Neural cell (in vitro differentiated cells): ENCODE results near the gene TRMT1. TPM values are rescaled to one million over a fixed set of nuclear protein-coding genes. Genes with fewer than 3 reads are reported as not detected.

Source experiments
- H2AFZ ChIP-seq: fragments of 200-600, 300-800 bp; sonication (generic), shearing (Covaris generic); 2 replicates; pipeline ENCODE4 v1.6.0; 2014; ENCODE audit warnings: low read depth, mild to moderate bottlenecking, antibody characterized with exemption, low read length, moderate library complexity
- H3F3A ChIP-seq: fragments of 200-600 bp; shearing (Covaris generic); 2 replicates; pipeline ENCODE4 v1.6.1; 2016; ENCODE audit warnings: mild to moderate bottlenecking, moderate library complexity, mixed read lengths, antibody characterized with exemption, low read length; ENCODE audit not compliant: insufficient read depth, poor library complexity, severe bottlenecking
- H3K27ac ChIP-seq: fragments of 200-600, 300-800 bp; sonication (generic), shearing (Covaris generic); 2 replicates; pipeline ENCODE4 v1.5.1; 2014; ENCODE audit warnings: mild to moderate bottlenecking, low read length, moderate library complexity
- H3K27me3 ChIP-seq: fragments of 300-800, 200-600 bp; sonication (generic), shearing (Covaris generic); 2 replicates; pipeline ENCODE4 v1.6.0; 2014; ENCODE audit warnings: mild to moderate bottlenecking, low read depth, low read length, moderate library complexity; ENCODE audit not compliant: insufficient read depth
- H3K36me3 ChIP-seq: fragments of 300-800, 200-600 bp; sonication (generic), shearing (Covaris generic); 2 replicates; pipeline ENCODE4 v1.5.1; 2014; ENCODE audit warnings: mild to moderate bottlenecking, antibody characterized with exemption, low read length, moderate library complexity; ENCODE audit not compliant: insufficient read depth
- H3K4me2 ChIP-seq: fragments of 300-800, 200-600 bp; sonication (generic), shearing (Covaris generic); 2 replicates; pipeline ENCODE4 v1.6.0; 2014; ENCODE audit warnings: mild to moderate bottlenecking, low read length
- H3K4me3 ChIP-seq: fragments of 300-800, 200-600 bp; sonication (generic), shearing (Covaris generic); 2 replicates; pipeline ENCODE4 v1.5.1; 2014; ENCODE audit warnings: mild to moderate bottlenecking, low read length, moderate library complexity
- H3K79me2 ChIP-seq: fragments of 200-600 bp; shearing (Covaris generic); replicated peaks from 2 replicates; pipeline ENCODE4 v1.6.0; 2014; ENCODE audit warnings: mild to moderate bottlenecking, low read length, moderate library complexity; ENCODE audit not compliant: insufficient read depth
- H3K9ac ChIP-seq: fragments of 300-800, 200-600 bp; sonication (generic), shearing (Covaris generic); 2 replicates; pipeline ENCODE4 v1.6.1; 2016; ENCODE audit warnings: mild to moderate bottlenecking, low read length, mixed read lengths
- H3K9me2 ChIP-seq: fragments of 200-600 bp; shearing (Covaris generic); 2 replicates; pipeline ENCODE4 v1.6.1; 2016; ENCODE audit warnings: mild to moderate bottlenecking, low read length, mixed read lengths; ENCODE audit not compliant: insufficient read depth
- H3K9me3 ChIP-seq: fragments of 200-600, 300-800 bp; sonication (generic), shearing (Covaris generic); 2 replicates; pipeline ENCODE4 v1.6.1; 2016; ENCODE audit warnings: mild to moderate bottlenecking, mixed run types, low read length, moderate library complexity, mixed read lengths
- H4K20me1 ChIP-seq: fragments of 200-600 bp; shearing (Covaris generic); 2 replicates; pipeline ENCODE4 v1.6.1; 2016; ENCODE audit warnings: mild to moderate bottlenecking, mixed run types; ENCODE audit not compliant: insufficient read depth
- CTCF ChIP-seq: fragments of 450-650 bp; IDR thresholded peaks from 2 replicates; pipeline ENCODE4 v1.5.1; 2014; ENCODE audit warnings: antibody characterized with exemption, mild to moderate bottlenecking, moderate library complexity; ENCODE audit not compliant: poor library complexity, severe bottlenecking
- EP300 ChIP-seq: fragments of 450-650 bp; conservative IDR thresholded peaks from 2 replicates; pipeline ENCODE4 v1.6.1; 2014; ENCODE audit warnings: antibody characterized with exemption, mild to moderate bottlenecking, moderate library complexity; ENCODE audit not compliant: poor library complexity, severe bottlenecking
- EZH2 ChIP-seq: fragments of 200-600, 300-800 bp; shearing (Covaris generic), sonication (generic); IDR thresholded peaks from 2 replicates; pipeline ENCODE4 v1.6.1; 2014; ENCODE audit warnings: antibody characterized with exemption, low read length, borderline replicate concordance, mild to moderate bottlenecking; ENCODE audit not compliant: insufficient read depth, poor library complexity, severe bottlenecking
- MXI1 ChIP-seq: fragments of 450-650 bp; conservative IDR thresholded peaks from 2 replicates; pipeline ENCODE4 v1.6.1; 2014; ENCODE audit warnings: antibody characterized with exemption, mild to moderate bottlenecking; ENCODE audit not compliant: poor library complexity, severe bottlenecking
- POLR2AphosphoS5 ChIP-seq: IDR thresholded peaks from 2 replicates; pipeline ENCODE4 v1.6.1; 2012
- RAD21 ChIP-seq: fragments of 450-650 bp; conservative IDR thresholded peaks from 2 replicates; pipeline ENCODE4 v1.6.1; 2014; ENCODE audit warnings: antibody characterized with exemption, mild to moderate bottlenecking, moderate library complexity
- REST ChIP-seq: IDR thresholded peaks from 2 replicates; pipeline ENCODE4 v1.6.1; 2012; ENCODE audit warnings: borderline replicate concordance
- SMC3 ChIP-seq: fragments of 450-650 bp; conservative IDR thresholded peaks from 2 replicates; pipeline ENCODE4 v1.6.1; 2014; ENCODE audit warnings: antibody characterized with exemption, mild to moderate bottlenecking, moderate library complexity; ENCODE audit not compliant: poor library complexity
- TAF1 ChIP-seq: IDR thresholded peaks from 2 replicates; pipeline ENCODE4 v1.6.1; 2012; ENCODE audit warnings: low read depth
- polyA plus RNA-seq: library from polyadenylated mRNA; depleted of rRNA; stranded (reverse); fragments of >200 nt; gene quantifications from 2 replicates; pipeline ENCODE4 v1.2.3, GENCODE V29; 2014

The TRMT1 gene
- polyA plus RNA-seq, 1 donor from 2014 or later = 94.4 TPM

GRCh38 chr19:13103581-13104359 lies 12.8 kb downstream of the TRMT1 start:
- Histone ChIP-seq H3K9me2 (no peaks in the 10 kb centered on the region), H3K36me3 (no peaks in the 10 kb centered on the region), H3K27ac (no peak overlapping the region), H3K27me3 (peaks cover 41% of the 10 kb centered on the region), H3K4me2 (no peak overlapping the region), H3K79me2 (no peaks in the 10 kb centered on the region), H2AFZ (no peak overlapping the region), H3K9me3 (no peaks in the 10 kb centered on the region), H3F3A (no peaks in the 10 kb centered on the region), H3K4me3 (no peak overlapping the region), H3K9ac (no peak overlapping the region), H4K20me1 (no peaks in the 10 kb centered on the region)
- TF ChIP-seq CTCF = no peak
- no peak for TF ChIP-seq TAF1
- no peak for TF ChIP-seq SMC3
- TF ChIP-seq POLR2AphosphoS5 = no peak
- TF ChIP-seq EP300 = no peak

- no peaks in the 10 kb centered on the region for H3K9me2 ChIP-seq
- H3K4me3 ChIP-seq = no peak within 1 kb of the TSS
- peaks cover 48% of the 10 kb centered on the region for H3K27me3 ChIP-seq
- H3F3A ChIP-seq = no peaks in the 10 kb centered on the region
- no peaks in the 10 kb centered on the region for H4K20me1 ChIP-seq
- no peak within 1 kb of the TSS for H2AFZ ChIP-seq
- no peak within 1 kb of the TSS for H3K4me2 ChIP-seq
- no peak within 1 kb of the TSS for H3K27ac ChIP-seq
- H3K36me3 ChIP-seq = no peaks in the 10 kb centered on the region
- TF ChIP-seq MXI1 (no peak), RAD21 (no peak), CTCF (no peak), TAF1 (no peak), REST (no peak), POLR2AphosphoS5 (no peak), SMC3 (no peak), EP300 (no peak), EZH2 (no peak)
- H3K79me2 ChIP-seq = no peaks in the 10 kb centered on the region
- H3K9me3 ChIP-seq = no peaks in the 10 kb centered on the region
- H3K9ac ChIP-seq = no peak within 1 kb of the TSS
These were observed 13.6 kb downstream of the TRMT1 start, which contains the start of gene LYL1 for GRCh38 chr19:13102666-13103580. Gene LYL1 (minus strand): TSS chr19:13102858. CDS start chr19:13101171, 1,687 bp downstream.
